ENCODE results near the gene C10orf95. TPM values are rescaled to one million over a fixed set of nuclear protein-coding genes. Genes with fewer than 3 reads are reported as not detected.

The C10orf95 gene
- total and polyA plus RNA-seq, 2 donors (not counting 3 experiments of a cell fraction or from before 2014, with no cell fraction given): 0.08 TPM; not detected in 1

DNA sequence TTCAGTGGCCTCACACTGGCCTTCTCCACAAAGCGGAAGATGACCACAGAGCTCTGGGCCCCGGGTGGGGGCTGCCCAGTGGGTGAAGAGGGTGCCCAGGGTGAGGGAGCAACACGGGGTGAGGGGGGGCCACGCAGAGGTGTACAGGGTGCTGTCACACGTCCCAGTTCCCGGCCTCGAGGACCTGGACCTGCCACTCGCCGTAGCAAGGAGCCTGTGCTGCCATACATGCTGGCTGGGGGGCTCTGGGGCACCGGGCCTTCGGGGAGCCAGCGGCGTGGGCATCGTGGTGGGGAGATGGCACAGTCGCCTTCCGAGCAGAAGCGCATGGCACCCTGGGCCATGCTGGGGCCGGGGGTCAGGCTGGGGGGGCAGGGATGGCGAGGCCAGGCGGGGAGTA lies 34.6 kb downstream of the C10orf95 start:
- Histone ChIP-seq H3K9me1 (replicated peaks; ENCODE audit: control insufficient read depth, extremely low read depth, insufficient read depth, low read length) (no peaks in the 10 kb centered on the region), H3K79me2 (ENCODE audit: control insufficient read depth, insufficient read depth, low read length) (no peaks in the 10 kb centered on the region), H3K27ac (ENCODE audit: insufficient read depth, low read depth, low read length) (no peak overlapping the region), H4K20me1 (replicated peaks; ENCODE audit: control insufficient read depth, extremely low read depth, insufficient read depth, low read length) (no peaks in the 10 kb centered on the region), H3K27me3 (ENCODE audit: control insufficient read depth in 2 of 2, insufficient read depth in 2 of 2, low read length in 2 of 2) (peaks cover 6 to 23% of the 10 kb centered on the region in 2 experiments), H3K4me1 (ENCODE audit: control insufficient read depth, extremely low read depth, insufficient read depth, low read length) (peaks cover 9% of the 10 kb centered on the region), H3K9ac (replicated peaks; ENCODE audit: extremely low read depth, insufficient read depth, low read length) (no peak overlapping the region), H2AFZ (ENCODE audit: low read depth, low read length) (no peak overlapping the region), H3K4me2 (ENCODE audit: insufficient read depth, low read length) (no peak overlapping the region), H3K9me3 (replicated peaks; ENCODE audit: control insufficient read depth, insufficient read depth, low read length) (no peaks in the 10 kb centered on the region), H3K36me3 (ENCODE audit: control insufficient read depth in 2 of 2, extremely low read depth in 1 of 2, insufficient read depth in 2 of 2, low read length in 2 of 2) (no peaks in the 10 kb centered on the region), H3K4me3 (replicated peaks in 1 of 3; ENCODE audit: insufficient read depth in 1 of 3, low read depth in 1 of 3, low read length in 3 of 3) (no peak overlapping the region)
- CTCF ChIA-PET: no interaction called here
- TF ChIP-seq MYC (IDR thresholded peaks at IDR 0.05; ENCODE audit: low read depth, low read length) (no peak), JUN (IDR thresholded peaks at IDR 0.05; ENCODE audit: borderline replicate concordance, insufficient read depth, insufficient read length, low read depth) (no peak), POLR2AphosphoS5 (IDR thresholded peaks at IDR 0.05; ENCODE audit: insufficient read depth, low read depth, low read length) (no peak), EZH2 (IDR thresholded peaks at IDR 0.05; ENCODE audit: borderline replicate concordance, low read depth, low read length, severe bottlenecking) (no peak), POLR2A (IDR thresholded peaks at IDR 0.05; ENCODE audit: low read depth, low read length) (no peak), FOS (IDR thresholded peaks at IDR 0.05; ENCODE audit: borderline replicate concordance, insufficient read depth, low read length) (no peak), GATA2 (IDR thresholded peaks at IDR 0.05; ENCODE audit: insufficient read depth, insufficient read length, low read depth, low read length) (no peak)
- TF ChIP-seq, protein P1, sequence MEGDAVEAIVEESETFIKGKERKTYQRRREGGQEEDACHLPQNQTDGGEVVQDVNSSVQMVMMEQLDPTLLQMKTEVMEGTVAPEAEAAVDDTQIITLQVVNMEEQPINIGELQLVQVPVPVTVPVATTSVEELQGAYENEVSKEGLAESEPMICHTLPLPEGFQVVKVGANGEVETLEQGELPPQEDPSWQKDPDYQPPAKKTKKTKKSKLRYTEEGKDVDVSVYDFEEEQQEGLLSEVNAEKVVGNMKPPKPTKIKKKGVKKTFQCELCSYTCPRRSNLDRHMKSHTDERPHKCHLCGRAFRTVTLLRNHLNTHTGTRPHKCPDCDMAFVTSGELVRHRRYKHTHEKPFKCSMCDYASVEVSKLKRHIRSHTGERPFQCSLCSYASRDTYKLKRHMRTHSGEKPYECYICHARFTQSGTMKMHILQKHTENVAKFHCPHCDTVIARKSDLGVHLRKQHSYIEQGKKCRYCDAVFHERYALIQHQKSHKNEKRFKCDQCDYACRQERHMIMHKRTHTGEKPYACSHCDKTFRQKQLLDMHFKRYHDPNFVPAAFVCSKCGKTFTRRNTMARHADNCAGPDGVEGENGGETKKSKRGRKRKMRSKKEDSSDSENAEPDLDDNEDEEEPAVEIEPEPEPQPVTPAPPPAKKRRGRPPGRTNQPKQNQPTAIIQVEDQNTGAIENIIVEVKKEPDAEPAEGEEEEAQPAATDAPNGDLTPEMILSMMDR (IDR thresholded peaks at IDR 0.05; ENCODE audit: extremely low read depth in 1 of 2, insufficient read depth in 1 of 2, low read depth in 1 of 2, low read length in 2 of 2): no peak
- TF ChIP-seq, protein P2, sequence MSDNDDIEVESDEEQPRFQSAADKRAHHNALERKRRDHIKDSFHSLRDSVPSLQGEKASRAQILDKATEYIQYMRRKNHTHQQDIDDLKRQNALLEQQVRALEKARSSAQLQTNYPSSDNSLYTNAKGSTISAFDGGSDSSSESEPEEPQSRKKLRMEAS (IDR thresholded peaks at IDR 0.05; ENCODE audit: insufficient read depth, insufficient read length): no peak
- DNase-seq (ENCODE audit: low read depth, low spot score): no peak
- POLR2A ChIA-PET: interaction anchor here (0.6 kb wide), 1 partner anchor 11 kb away, joined by 3 read pairs; no protein-coding TSS in a partner anchor
- dilution Hi-C loops (cut with MboI; ENCODE audit: extremely low pct_ligation_motif_present, low sequenced_read_pairs): no loop called here
- FAIRE-seq: no peak
- BruUV-seq (replicated peaks): no TSS peak
- intact Hi-C loops (cut with micrococcal nuclease): no loop called here
